ENCODE results near the gene MACROD2. TPM values are rescaled to one million over a fixed set of nuclear protein-coding genes. Genes with fewer than 3 reads are reported as not detected.

The MACROD2 gene
- total RNA-seq, 1 donor = 0.81 TPM

GRCh38 chr20:15567219-15567618 is 1571.9 kb downstream of the MACROD2 start:
- no peak for DNase-seq (ENCODE audit: low read depth in 2 of 3, low spot score in 2 of 3)

- no peak for DNase-seq (ENCODE audit: low read depth in 2 of 3, low spot score in 2 of 3)
These were observed 1574.8 kb downstream of the MACROD2 start for GRCh38 chr20:15570156-15570555.

GRCh38 chr20:15571056-15571455 is 1575.7 kb downstream of the MACROD2 start:
- DNase-seq (ENCODE audit: low read depth in 2 of 3, low spot score in 2 of 3) = no peak

GRCh38 chr20:15575255-15575654 is 1579.9 kb downstream of the MACROD2 start:
- no peak for DNase-seq (ENCODE audit: low read depth in 2 of 3, low spot score in 2 of 3)

- no peak for DNase-seq (ENCODE audit: low read depth in 2 of 3, low spot score in 2 of 3)
These were observed 1581.1 kb downstream of the MACROD2 start for GRCh38 chr20:15576411-15576810.

GRCh38 chr20:15578113-15578512 is 1582.8 kb downstream of the MACROD2 start:
- DNase-seq (ENCODE audit: low read depth in 2 of 3, low spot score in 2 of 3) = no peak

- no peak for DNase-seq (ENCODE audit: low read depth in 2 of 3, low spot score in 2 of 3)
These were observed 1584.4 kb downstream of the MACROD2 start for GRCh38 chr20:15579688-15580087.

- no peak for DNase-seq (ENCODE audit: low read depth in 2 of 3, low spot score in 2 of 3)
These were observed 1586.9 kb downstream of the MACROD2 start for GRCh38 chr20:15582146-15582760.

- no peak for DNase-seq (ENCODE audit: low read depth in 2 of 3, low spot score in 2 of 3)
These were observed 1589.2 kb downstream of the MACROD2 start for GRCh38 chr20:15584507-15584906.

- no peak for DNase-seq (ENCODE audit: low read depth in 2 of 3, low spot score in 2 of 3)
These were observed 1597.8 kb downstream of the MACROD2 start for GRCh38 chr20:15593081-15593480.

GRCh38 chr20:15594158-15594695 is 1598.9 kb downstream of the MACROD2 start:
- DNase-seq (ENCODE audit: low read depth in 2 of 3, low spot score in 2 of 3) = no peak

GRCh38 chr20:15596220-15596890 is 1601.0 kb downstream of the MACROD2 start:
- no peak for DNase-seq (ENCODE audit: low read depth in 2 of 3, low spot score in 2 of 3)

- no peak for DNase-seq (ENCODE audit: low read depth in 2 of 3, low spot score in 2 of 3)
These were observed 1602.0 kb downstream of the MACROD2 start for GRCh38 chr20:15597306-15597705.

GRCh38 chr20:15599961-15600360 is 1604.6 kb downstream of the MACROD2 start:
- no peak for DNase-seq (ENCODE audit: low read depth in 2 of 3, low spot score in 2 of 3)

GRCh38 chr20:15600565-15600964 is 1605.2 kb downstream of the MACROD2 start:
- DNase-seq (ENCODE audit: low read depth in 2 of 3, low spot score in 2 of 3) = no peak

GRCh38 chr20:15603506-15603905 is 1608.2 kb downstream of the MACROD2 start:
- DNase-seq (ENCODE audit: low read depth in 2 of 3, low spot score in 2 of 3) = no peak

- no peak for DNase-seq (ENCODE audit: low read depth in 2 of 3, low spot score in 2 of 3)
These were observed 1608.9 kb downstream of the MACROD2 start for GRCh38 chr20:15603978-15604805.

GRCh38 chr20:15609921-15610320 is 1614.6 kb downstream of the MACROD2 start:
- peak in 1 of 3 donors; percentile 5 for DNase-seq (ENCODE audit: low read depth in 2 of 3, low spot score in 2 of 3)

- DNase-seq (ENCODE audit: low read depth in 2 of 3, low spot score in 2 of 3) = no peak
These were observed 1615.5 kb downstream of the MACROD2 start for GRCh38 chr20:15610787-15611186.

- no peak for DNase-seq (ENCODE audit: low read depth in 2 of 3, low spot score in 2 of 3)
These were observed 1616.2 kb downstream of the MACROD2 start for GRCh38 chr20:15611541-15611940.

GRCh38 chr20:15612198-15612597 is 1616.9 kb downstream of the MACROD2 start:
- DNase-seq (ENCODE audit: low read depth in 2 of 3, low spot score in 2 of 3) = no peak

All from hematopoietic multipotent progenitor cell (in vitro differentiated cells).